KOPT-K1 (cell line): ENCODE measurements around the gene RPS19BP1.
"Not testable (repeated sequence)": the region's sequence is repeated elsewhere in the genome, so short reads cannot be mapped to it uniquely, and the experiment has no call there.

Source experiments
- H3K27ac ChIP-seq: fragments of 200-600 bp; sonication (generic); 2 replicates; pipeline ENCODE4 v1.5.1; 2016; ENCODE audit warnings: antibody characterized with exemption, mild to moderate bottlenecking, low read depth, low read length; ENCODE audit not compliant: poor library complexity, severe bottlenecking
- H3K36me3 ChIP-seq: fragments of 200-600 bp; sonication (generic); 2 replicates; pipeline ENCODE4 v1.5.1; 2017; ENCODE audit warnings: antibody characterized with exemption, mild to moderate bottlenecking, low read length, moderate library complexity; ENCODE audit not compliant: insufficient read depth
- H3K9me3 ChIP-seq: fragments of 200-600 bp; sonication (generic); 2 replicates; pipeline ENCODE4 v1.5.1; 2017; ENCODE audit warnings: antibody characterized with exemption, low read length, mild to moderate bottlenecking; ENCODE audit not compliant: insufficient read depth, poor library complexity, severe bottlenecking

Gene RPS19BP1

GRCh38 chr22:39526736-39527171 is 5.8 kb downstream of the RPS19BP1 start:
- Histone ChIP-seq H3K36me3 (peaks cover 84% of the 10 kb centered on the region), H3K9me3 (no peaks in the 10 kb centered on the region), H3K27ac (peak overlapping the region; percentile 46)

GRCh38 chr22:39525658-39525975 is 6.9 kb downstream of the RPS19BP1 start:
- Histone ChIP-seq H3K36me3 (peaks cover 85% of the 10 kb centered on the region), H3K27ac (no peak overlapping the region)

GRCh38 chr22:39524753-39525657 is 7.5 kb downstream of the RPS19BP1 start:
- Histone ChIP-seq H3K27ac (no peak overlapping the region), H3K36me3 (peaks cover 81% of the 10 kb centered on the region)

More at GRCh38 chr22:39525658-39525975, 6.9 kb downstream of the RPS19BP1 start:
- H3K9me3 ChIP-seq, result no peaks in the 10 kb centered on the region

GRCh38 chr22:39524089-39524752 is 8.3 kb downstream of the RPS19BP1 start:
- Histone ChIP-seq H3K27ac (no peak overlapping the region), H3K36me3 (peaks cover 73% of the 10 kb centered on the region)

More at GRCh38 chr22:39524753-39525657, 7.5 kb downstream of the RPS19BP1 start:
- H3K9me3 ChIP-seq, result no peaks in the 10 kb centered on the region

GRCh38 chr22:39522567-39523300 is 9.8 kb downstream of the RPS19BP1 start:
- peak overlapping the region; percentile 16 for H3K27ac ChIP-seq
- H3K9me3 ChIP-seq, result no peaks in the 10 kb centered on the region
- H3K36me3 ChIP-seq, result peaks cover 63% of the 10 kb centered on the region

More at GRCh38 chr22:39524089-39524752, 8.3 kb downstream of the RPS19BP1 start:
- no peaks in the 10 kb centered on the region for H3K9me3 ChIP-seq

GRCh38 chr22:39522091-39522490 is 10.5 kb downstream of the RPS19BP1 start:
- H3K36me3 ChIP-seq, result peaks cover 64% of the 10 kb centered on the region
- peak overlapping the region; percentile 97 for H3K27ac ChIP-seq
- not testable (repeated sequence) for H3K9me3 ChIP-seq

- H3K36me3 ChIP-seq, result peaks cover 72% of the 10 kb centered on the region
- H3K27ac ChIP-seq, result peak overlapping the region; percentile 97
- not testable (repeated sequence) for H3K9me3 ChIP-seq
These were observed 11.3 kb downstream of the RPS19BP1 start for GRCh38 chr22:39521106-39521885.

GRCh38 chr22:39520226-39521105 is 12.1 kb downstream of the RPS19BP1 start, which contains the start of gene ATF4:
Gene ATF4 (plus strand): TSS chr22:39520562. CDS start chr22:39521446, 884 bp downstream.
- Histone ChIP-seq H3K27ac (peak within 1 kb of the TSS; percentile 97), H3K36me3 (peaks cover 77% of the 10 kb centered on the region), H3K9me3 (no peaks in the 10 kb centered on the region)

- peaks cover 77% of the 10 kb centered on the region for H3K36me3 ChIP-seq
- H3K9me3 ChIP-seq, result no peaks in the 10 kb centered on the region
- peak overlapping the region; percentile 97 for H3K27ac ChIP-seq
These were observed 12.8 kb downstream of the RPS19BP1 start for GRCh38 chr22:39519681-39520225.

- peaks cover 77% of the 10 kb centered on the region for H3K36me3 ChIP-seq
- peak overlapping the region; percentile 97 for H3K27ac ChIP-seq
- no peaks in the 10 kb centered on the region for H3K9me3 ChIP-seq
These were observed 13.4 kb downstream of the RPS19BP1 start for GRCh38 chr22:39518996-39519680.

- H3K27ac ChIP-seq, result no peak overlapping the region
- H3K9me3 ChIP-seq, result no peaks in the 10 kb centered on the region
- peaks cover 77% of the 10 kb centered on the region for H3K36me3 ChIP-seq
These were observed 14.3 kb downstream of the RPS19BP1 start for GRCh38 chr22:39518144-39518786.

- Histone ChIP-seq H3K9me3 (no peaks in the 10 kb centered on the region), H3K27ac (no peak overlapping the region), H3K36me3 (peaks cover 77% of the 10 kb centered on the region)
These were observed 15.1 kb downstream of the RPS19BP1 start for GRCh38 chr22:39517470-39517869.
